GM18867 (cell line): ENCODE data around the gene THBS3.
"Not testable (repeated sequence)": the region's sequence is repeated elsewhere in the genome, so short reads cannot be mapped to it uniquely, and the experiment has no call there.

Experiments used
- ATAC-seq: cut with Tn5 transposase; IDR thresholded peaks from one replicate; pipeline ENCODE4 v1.9.1; 2021; ENCODE audit warnings: mild to moderate bottlenecking, moderate library complexity; ENCODE audit not compliant: unreplicated experiment

THBS3 gene

DNA sequence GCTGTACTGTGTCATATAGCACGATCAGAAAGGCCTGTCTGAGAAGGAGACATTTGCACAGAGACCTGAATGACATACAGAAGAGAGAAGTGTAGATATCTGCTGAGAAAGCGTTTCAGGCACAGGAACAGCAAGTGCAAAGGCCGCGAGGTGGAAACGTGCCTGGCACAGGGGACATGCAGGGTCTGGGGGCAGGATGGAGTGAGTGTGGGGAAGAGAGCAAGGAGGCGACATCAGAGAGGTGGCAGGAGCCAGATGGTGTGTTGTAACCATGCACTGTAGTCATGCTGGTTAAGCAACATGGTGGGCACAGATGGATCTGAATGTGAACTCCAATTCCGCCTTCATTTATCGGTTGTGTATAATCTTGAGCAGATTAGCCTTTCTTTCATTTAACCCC lies 47.6 kb downstream of the THBS3 start:
- no peak for ATAC-seq

DNA sequence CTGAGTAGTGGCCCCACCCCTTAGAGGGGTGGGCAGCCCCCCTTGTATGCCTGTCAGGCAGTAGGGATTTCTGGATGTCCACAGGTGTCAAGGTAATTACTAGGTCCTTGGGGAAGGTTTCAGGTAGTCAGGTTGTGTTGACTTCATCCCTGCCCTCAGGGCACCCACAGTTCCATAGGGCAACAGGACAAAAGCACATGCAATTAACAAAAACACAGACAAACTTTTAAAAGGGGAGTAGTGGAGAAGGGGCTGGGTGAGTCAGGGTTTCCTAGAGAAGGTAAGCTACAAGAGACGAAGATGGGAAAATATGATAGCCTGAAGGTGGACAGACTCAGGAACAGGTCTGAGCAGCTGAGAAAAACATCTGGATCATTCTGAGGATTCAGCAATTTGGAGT lies 48.7 kb downstream of the THBS3 start:
- ATAC-seq: no peak

DNA sequence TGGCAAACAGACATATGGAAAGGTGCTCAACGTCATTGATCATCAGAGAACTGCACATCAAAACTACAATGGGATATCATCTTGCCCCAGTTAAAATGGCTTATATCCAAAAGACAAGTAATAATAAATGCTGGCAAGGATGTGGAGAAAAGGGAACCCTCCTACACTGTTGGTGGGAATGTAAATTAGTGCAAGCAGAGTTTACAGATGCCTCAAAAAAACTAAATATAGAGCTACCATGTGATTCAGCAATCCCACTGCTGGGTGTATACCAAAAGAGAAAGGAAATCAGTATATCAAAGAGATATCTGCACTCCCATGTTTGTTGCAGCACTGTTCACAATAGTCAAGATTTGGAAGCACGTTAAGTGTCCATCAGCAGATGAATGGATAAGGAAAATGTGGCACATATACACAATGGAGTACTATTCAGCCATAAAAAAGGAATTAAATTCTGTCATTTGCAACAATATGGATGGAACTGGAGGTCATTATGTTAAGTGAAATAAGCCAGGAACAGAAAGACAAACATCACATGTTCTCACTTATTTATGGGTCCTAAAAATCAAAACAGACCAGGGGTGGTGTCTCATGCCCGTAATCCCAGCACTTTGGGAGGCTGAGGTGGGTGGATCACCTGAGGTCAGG lies 51.6 kb downstream of the THBS3 start:
- not testable (repeated sequence) for ATAC-seq
